SU-DHL-6 (cell line): ENCODE results near the gene MYLK.

Experiments
- EZH2phosphoT487 ChIP-seq: fragments of 200-600 bp; sonication (generic), shearing (Covaris generic); conservative IDR thresholded peaks from 2 replicates; pipeline ENCODE4 v1.6.1; 2018; ENCODE audit warnings: mild to moderate bottlenecking, antibody characterized with exemption, low read length, moderate library complexity, mixed read lengths
- TF ChIP-seq, protein P1 (sequence below): fragments of 200-600 bp; sonication (generic); IDR thresholded peaks from one replicate; pipeline ENCODE4 v1.5.1; 2017; ENCODE audit warnings: antibody characterized with exemption, mild to moderate bottlenecking, low read length, moderate library complexity; ENCODE audit not compliant: insufficient read depth, poor library complexity, severe bottlenecking

DNA sequence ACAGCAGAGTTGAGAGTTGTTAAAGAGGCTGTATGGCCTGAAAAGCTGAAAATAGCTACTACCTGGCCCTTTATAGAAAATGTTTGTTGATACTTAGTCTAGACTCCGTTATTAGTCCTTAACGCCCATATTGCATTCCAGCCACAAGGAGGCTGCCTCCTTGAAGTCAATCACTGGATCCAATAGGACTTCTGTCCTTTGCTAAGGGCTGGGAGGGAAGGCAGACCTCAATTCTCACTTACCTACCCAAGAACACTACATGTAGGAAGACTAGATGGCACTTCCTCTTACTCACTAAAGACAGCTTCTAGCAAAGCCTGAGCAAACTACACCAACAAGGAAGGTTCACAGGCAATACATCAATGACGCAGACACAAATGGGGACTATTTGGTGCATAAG lies 159.8 kb downstream of the MYLK start:
- TF ChIP-seq, protein P1, sequence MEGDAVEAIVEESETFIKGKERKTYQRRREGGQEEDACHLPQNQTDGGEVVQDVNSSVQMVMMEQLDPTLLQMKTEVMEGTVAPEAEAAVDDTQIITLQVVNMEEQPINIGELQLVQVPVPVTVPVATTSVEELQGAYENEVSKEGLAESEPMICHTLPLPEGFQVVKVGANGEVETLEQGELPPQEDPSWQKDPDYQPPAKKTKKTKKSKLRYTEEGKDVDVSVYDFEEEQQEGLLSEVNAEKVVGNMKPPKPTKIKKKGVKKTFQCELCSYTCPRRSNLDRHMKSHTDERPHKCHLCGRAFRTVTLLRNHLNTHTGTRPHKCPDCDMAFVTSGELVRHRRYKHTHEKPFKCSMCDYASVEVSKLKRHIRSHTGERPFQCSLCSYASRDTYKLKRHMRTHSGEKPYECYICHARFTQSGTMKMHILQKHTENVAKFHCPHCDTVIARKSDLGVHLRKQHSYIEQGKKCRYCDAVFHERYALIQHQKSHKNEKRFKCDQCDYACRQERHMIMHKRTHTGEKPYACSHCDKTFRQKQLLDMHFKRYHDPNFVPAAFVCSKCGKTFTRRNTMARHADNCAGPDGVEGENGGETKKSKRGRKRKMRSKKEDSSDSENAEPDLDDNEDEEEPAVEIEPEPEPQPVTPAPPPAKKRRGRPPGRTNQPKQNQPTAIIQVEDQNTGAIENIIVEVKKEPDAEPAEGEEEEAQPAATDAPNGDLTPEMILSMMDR = no peak
- no peak for TF ChIP-seq EZH2phosphoT487
